PFSK-1 (cell line): ENCODE data around the gene TTLL5.

Experiments
- POLR2AphosphoS5 ChIP-seq: IDR thresholded peaks from 2 replicates; pipeline ENCODE4 v1.6.1; 2012; ENCODE audit warnings: low read depth, mild to moderate bottlenecking, control low read depth, low read length, moderate library complexity
- TF ChIP-seq, protein P1 (sequence below), 2 experiments: IDR thresholded peaks; 2 replicates each; pipeline versions ENCODE4 v1.6.1 to v1.8.0; 2011 to 2012; ENCODE audit warnings: low read depth in 2 of 2, low read length in 2 of 2, control low read depth in 1 of 2, inconsistent platforms in 1 of 2, mild to moderate bottlenecking in 1 of 2, moderate library complexity in 1 of 2; ENCODE audit not compliant: insufficient read depth in 1 of 2

DNA sequence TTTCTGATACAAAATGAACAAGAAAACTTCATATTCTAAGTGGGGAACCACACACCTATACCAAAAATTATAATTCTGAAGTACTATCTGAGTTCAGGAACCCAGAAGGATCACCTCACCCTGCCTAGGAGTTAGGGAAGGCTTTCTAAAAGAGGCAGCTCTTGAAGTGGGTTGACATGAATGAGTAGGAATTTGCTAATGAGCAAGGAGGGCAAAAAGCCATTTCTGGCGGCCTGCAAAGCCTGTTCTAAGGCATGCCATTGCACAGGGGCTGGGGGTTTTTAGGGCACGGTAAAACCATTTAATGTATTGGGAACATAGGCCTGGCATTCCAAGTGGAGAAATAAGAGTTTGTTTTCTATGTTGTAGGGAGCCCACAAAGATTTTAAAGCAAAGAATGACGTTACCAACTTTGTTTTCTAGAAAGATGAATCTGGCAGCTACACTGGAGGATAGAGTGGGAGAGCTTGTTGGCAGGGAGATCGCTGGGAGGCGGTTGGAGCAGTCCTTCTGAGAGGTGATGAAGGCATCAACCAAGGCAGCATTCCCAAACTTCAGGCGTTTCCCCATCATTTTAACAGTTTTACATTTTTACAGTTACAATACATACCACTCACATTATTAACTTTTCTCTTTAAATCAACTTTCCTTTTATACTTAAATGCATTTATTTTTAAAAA is 338.6 kb downstream of the TTLL5 start:
- TF ChIP-seq, protein P1, sequence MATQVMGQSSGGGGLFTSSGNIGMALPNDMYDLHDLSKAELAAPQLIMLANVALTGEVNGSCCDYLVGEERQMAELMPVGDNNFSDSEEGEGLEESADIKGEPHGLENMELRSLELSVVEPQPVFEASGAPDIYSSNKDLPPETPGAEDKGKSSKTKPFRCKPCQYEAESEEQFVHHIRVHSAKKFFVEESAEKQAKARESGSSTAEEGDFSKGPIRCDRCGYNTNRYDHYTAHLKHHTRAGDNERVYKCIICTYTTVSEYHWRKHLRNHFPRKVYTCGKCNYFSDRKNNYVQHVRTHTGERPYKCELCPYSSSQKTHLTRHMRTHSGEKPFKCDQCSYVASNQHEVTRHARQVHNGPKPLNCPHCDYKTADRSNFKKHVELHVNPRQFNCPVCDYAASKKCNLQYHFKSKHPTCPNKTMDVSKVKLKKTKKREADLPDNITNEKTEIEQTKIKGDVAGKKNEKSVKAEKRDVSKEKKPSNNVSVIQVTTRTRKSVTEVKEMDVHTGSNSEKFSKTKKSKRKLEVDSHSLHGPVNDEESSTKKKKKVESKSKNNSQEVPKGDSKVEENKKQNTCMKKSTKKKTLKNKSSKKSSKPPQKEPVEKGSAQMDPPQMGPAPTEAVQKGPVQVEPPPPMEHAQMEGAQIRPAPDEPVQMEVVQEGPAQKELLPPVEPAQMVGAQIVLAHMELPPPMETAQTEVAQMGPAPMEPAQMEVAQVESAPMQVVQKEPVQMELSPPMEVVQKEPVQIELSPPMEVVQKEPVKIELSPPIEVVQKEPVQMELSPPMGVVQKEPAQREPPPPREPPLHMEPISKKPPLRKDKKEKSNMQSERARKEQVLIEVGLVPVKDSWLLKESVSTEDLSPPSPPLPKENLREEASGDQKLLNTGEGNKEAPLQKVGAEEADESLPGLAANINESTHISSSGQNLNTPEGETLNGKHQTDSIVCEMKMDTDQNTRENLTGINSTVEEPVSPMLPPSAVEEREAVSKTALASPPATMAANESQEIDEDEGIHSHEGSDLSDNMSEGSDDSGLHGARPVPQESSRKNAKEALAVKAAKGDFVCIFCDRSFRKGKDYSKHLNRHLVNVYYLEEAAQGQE (IDR thresholded peaks at IDR 0.05; ENCODE audit: insufficient read depth in 1 of 2, low read depth in 2 of 2, low read length in 2 of 2): no peak
- TF ChIP-seq POLR2AphosphoS5: no peak
